ENCODE measurements around the gene KIF26A.
"Not testable (repeated sequence)": the region's sequence is repeated elsewhere in the genome, so short reads cannot be mapped to it uniquely, and the experiment has no call there.

KIF26A gene

DNA sequence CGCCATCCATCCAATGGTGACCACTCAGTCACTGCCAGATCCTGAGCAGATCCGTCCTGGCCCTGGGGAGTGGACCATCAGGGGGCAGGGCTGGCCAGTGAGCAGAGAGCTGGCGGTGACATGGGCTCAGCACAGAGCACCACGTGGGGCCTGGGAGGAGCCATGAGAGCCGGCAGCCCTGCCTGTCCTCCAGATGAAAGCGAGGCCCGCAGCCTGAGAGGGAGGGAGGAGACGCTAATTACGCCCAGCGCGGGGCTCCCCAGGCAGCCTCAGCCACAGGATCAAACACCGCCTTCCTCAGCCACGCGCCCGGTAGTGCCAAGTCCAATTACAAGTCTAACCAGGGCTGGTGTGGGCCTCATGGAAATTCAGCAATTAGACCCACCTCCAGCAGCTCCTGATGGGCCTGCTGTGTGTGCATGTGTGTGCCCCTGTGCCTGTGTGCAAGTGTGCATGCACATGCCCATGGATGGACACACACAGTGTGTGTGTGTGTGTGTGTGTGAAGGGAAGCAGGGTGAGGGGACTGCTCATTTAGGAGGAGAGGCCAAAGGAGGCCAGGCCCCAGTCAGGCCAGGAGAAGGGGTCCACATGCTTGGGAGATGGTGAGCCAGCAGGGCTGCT is 68.0 kb downstream of the KIF26A start:
- H3K27ac Mint-ChIP-seq, result no peak overlapping the region
- no peak overlapping the region for H3K4me3 Mint-ChIP-seq
- peaks cover 4% of the 10 kb centered on the region for H3K27me3 Mint-ChIP-seq
- H3K9me3 Mint-ChIP-seq, result no peaks in the 10 kb centered on the region
- DNase-seq (no peak), ATAC-seq (no peak)
- H3K4me1 Mint-ChIP-seq, result no peaks in the 10 kb centered on the region
- no peaks in the 10 kb centered on the region for H3K36me3 Mint-ChIP-seq (ENCODE audit: low read depth)

DNA sequence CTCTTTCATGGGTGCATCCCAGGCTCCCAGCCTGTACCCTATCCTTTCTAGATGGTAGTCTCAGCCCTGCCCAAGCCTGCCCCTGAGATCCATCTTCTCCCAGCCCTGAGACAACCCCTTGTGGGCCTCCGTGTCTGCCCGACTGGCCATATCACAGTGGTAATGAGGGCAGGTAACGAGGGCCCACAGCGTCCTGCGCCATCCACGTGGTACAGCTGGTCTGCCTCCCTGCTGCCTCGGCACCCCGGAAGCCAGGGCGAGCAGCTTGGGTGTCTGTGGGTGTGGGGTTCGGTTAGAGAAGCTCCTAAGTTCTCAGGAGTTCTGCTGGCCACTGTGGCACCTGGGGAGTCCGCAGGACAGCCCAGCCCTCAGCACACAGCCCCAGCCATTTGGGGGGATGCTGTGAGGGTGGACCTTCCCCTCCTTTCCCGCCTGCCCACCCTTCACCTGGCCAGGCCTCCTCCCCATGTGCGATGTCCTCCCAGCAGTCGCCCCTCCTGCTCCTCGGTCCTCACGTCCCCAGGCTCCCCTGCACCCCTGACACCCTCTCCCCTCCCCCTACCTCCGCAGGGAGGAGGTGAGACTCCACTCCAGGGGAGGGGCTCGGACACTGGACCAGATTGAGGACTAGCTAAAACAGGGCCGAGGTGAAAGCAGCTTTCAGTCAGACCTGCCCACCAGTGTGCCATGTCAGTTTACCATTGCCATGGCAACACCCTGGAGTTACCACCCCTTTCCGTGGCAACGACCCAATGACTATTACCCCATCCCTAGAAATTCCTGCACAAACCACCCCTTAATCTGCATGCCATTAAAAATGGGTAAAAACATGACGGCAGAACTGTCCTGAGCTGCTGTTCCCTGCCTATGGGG is 69.0 kb downstream of the KIF26A start:
- no peaks in the 10 kb centered on the region for H3K36me3 Mint-ChIP-seq (ENCODE audit: low read depth)
- H3K4me1 Mint-ChIP-seq, result no peaks in the 10 kb centered on the region
- no peaks in the 10 kb centered on the region for H3K9me3 Mint-ChIP-seq
- ATAC-seq (no peak), DNase-seq (no peak)
- no peak overlapping the region for H3K4me3 Mint-ChIP-seq
- H3K27me3 Mint-ChIP-seq, result peaks cover 4% of the 10 kb centered on the region
- H3K27ac Mint-ChIP-seq, result no peak overlapping the region

DNA sequence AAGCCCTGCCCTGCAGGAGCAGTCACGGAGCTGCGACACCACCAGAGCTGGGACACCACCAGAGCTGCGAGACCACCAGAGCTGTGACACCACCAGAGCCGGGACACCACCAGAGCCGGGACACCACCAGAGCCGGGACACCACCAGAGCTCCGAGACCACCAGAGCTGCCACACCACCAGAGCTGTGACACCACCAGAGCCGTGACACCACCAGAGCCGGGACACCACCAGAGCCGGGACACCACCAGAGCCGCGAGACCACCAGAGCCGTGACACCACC is 69.6 kb downstream of the KIF26A start:
- not testable (repeated sequence) for H3K27me3 Mint-ChIP-seq; H3K36me3 Mint-ChIP-seq (ENCODE audit: low read depth); DNase-seq; H3K4me1 Mint-ChIP-seq; H3K9me3 Mint-ChIP-seq; H3K4me3 Mint-ChIP-seq; ATAC-seq; H3K27ac Mint-ChIP-seq

DNA sequence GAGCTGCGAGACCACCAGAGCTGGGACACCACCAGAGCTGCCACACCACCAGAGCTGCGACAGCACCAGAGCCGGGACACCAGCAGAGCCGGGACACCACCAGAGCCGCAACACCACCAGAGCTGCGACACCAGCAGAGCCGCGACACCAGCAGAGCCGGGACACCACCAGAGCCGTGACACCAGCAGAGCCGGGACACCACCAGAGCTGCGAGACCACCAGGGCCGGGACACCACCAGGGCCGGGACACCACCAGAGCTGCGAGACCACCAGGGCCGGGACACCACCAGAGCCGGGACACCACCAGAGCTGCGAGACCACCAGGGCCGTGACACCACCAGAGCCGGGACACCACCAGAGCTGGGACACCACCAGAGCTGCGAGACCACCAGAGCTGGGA is 69.9 kb downstream of the KIF26A start:
- DNase-seq; H3K9me3 Mint-ChIP-seq; H3K4me3 Mint-ChIP-seq; ATAC-seq; H3K36me3 Mint-ChIP-seq (ENCODE audit: low read depth); H3K27ac Mint-ChIP-seq; H3K27me3 Mint-ChIP-seq; H3K4me1 Mint-ChIP-seq: not testable (repeated sequence)

DNA sequence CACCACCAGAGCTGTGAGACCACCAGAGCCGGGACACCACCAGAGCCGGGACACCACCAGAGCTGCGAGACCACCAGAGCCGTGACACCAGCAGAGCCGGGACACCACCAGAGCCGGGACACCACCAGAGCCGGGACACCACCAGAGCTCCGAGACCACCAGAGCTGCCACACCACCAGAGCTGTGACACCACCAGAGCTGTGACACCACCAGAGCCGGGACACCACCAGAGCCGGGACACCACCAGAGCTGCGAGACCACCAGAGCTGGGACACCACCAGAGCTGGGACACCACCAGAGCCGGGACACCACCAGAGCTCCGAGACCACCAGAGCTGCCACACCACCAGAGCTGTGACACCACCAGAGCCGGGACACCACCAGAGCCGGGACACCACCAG is 70.7 kb downstream of the KIF26A start:
- not testable (repeated sequence) for H3K4me3 Mint-ChIP-seq; H3K4me1 Mint-ChIP-seq; ATAC-seq; H3K36me3 Mint-ChIP-seq (ENCODE audit: low read depth); H3K9me3 Mint-ChIP-seq; H3K27me3 Mint-ChIP-seq; H3K27ac Mint-ChIP-seq; DNase-seq

DNA sequence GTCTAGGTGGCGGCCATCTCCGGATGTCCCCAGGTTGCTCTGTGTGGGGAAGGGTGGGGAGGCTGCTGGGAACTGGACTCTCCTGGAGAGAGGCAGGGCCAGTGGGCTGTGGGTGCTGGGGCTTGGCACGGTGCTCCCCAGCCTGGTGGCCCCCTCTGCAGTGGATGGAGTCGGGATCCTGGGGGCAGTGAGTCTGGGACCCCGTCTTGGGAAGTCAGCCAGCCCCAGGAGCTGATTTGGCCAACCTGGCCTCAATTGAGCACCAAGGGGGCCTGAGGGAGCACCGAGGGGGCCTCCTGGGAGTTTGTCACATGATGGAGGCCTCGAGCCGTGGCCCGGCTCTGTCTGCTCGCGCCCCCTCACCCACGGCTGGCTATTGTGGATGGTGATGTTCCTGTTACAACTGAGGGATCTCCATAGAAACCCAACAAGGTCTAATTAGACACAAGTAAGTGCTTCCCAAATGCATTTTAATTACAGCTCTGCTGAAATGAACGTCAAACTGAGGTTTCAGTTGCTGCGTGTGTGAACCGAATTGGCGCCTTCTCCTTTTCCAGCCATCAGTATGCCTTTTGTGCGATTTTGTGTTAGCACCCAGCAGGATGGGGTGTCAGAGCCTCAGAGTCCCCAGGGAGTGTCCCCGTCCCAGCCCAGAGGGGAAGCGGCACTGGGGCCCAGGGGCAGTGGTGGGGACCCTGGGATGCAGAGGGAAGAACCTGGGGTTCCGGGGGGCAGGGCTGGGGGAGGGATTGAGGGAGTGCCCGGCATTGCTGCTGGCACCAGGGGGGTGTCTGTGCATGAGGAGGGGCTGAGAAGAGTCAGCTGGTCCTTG is 71.8 kb downstream of the KIF26A start:
- no peak for ATAC-seq
- Mint-ChIP-seq H3K27me3 (peaks cover 4% of the 10 kb centered on the region), H3K27ac (no peak overlapping the region), H3K9me3 (no peaks in the 10 kb centered on the region), H3K4me3 (no peak overlapping the region), H3K36me3 (ENCODE audit: low read depth) (no peaks in the 10 kb centered on the region), H3K4me1 (no peaks in the 10 kb centered on the region)
- DNase-seq, result no peak

DNA sequence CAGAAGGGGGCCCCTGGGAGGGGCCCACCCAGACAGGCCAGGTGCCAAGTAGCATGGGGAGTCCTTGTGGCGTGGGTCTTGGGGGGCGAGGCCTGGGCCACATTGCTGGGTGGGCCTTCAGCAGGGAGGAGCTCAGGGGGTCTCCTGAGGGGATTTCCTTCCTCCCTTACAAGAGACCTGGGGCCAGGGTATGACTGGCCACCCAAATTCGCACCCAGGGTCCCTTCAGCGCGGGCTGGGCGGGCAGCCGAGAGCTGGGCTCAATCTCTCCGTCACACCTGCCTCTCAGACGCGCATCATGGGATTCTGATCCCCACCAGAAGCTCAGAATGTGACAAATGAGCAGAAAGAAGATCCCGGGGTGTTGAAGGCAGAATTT is 72.4 kb downstream of the KIF26A start:
- ATAC-seq (no peak), DNase-seq (no peak)
- Mint-ChIP-seq H3K4me3 (no peak overlapping the region), H3K27me3 (peaks cover 4% of the 10 kb centered on the region), H3K36me3 (ENCODE audit: low read depth) (no peaks in the 10 kb centered on the region), H3K9me3 (no peaks in the 10 kb centered on the region), H3K4me1 (no peaks in the 10 kb centered on the region), H3K27ac (no peak overlapping the region)

DNA sequence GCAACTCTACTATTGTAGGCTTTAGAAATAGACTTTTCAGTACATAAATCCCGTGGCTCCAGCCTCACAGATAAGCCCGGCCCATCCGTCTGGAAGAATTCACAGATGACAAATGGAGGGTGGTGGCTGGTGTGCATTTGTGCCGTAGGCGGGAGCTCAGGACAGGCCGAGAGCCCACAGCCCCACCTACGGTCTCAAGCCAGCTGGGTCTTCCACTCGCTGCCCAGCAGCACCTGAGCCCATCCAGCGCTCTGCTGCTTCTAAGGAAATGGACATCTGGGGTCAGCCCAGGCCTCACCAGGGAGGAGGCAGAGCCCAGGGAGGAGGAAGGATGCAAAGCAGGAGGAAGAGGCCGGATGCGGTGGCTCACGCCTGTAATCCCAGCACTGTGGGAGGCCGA is 72.8 kb downstream of the KIF26A start:
- Mint-ChIP-seq H3K4me1 (no peaks in the 10 kb centered on the region), H3K4me3 (no peak overlapping the region), H3K27ac (no peak overlapping the region), H3K9me3 (no peaks in the 10 kb centered on the region), H3K27me3 (peaks cover 4% of the 10 kb centered on the region), H3K36me3 (ENCODE audit: low read depth) (no peaks in the 10 kb centered on the region)
- no peak for DNase-seq
- ATAC-seq, result no peak

DNA sequence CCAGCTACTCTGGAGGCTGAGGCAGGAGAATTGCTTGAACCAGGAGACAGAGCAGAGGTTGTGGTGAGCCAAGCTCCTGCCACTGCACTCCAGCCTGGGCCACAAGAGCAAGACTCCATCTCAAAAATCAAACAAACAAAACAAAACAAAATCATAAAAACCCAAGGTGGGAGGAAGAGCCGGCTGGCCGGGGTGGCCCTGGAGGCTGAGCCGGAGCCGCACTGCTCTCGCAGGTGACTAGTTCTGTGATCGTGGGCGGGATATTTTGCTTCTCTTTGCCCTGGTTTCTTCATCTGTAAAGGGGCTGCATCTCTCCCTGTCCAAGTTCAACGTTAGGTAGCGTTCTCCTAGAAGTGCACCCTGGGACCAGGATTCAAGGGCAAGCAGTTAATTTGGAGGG is 73.4 kb downstream of the KIF26A start:
- Mint-ChIP-seq H3K36me3 (ENCODE audit: low read depth) (no peaks in the 10 kb centered on the region), H3K4me1 (no peaks in the 10 kb centered on the region), H3K4me3 (no peak overlapping the region), H3K27ac (no peak overlapping the region), H3K27me3 (peaks cover 4% of the 10 kb centered on the region), H3K9me3 (no peaks in the 10 kb centered on the region)
- no peak for DNase-seq
- ATAC-seq, result no peak

DNA sequence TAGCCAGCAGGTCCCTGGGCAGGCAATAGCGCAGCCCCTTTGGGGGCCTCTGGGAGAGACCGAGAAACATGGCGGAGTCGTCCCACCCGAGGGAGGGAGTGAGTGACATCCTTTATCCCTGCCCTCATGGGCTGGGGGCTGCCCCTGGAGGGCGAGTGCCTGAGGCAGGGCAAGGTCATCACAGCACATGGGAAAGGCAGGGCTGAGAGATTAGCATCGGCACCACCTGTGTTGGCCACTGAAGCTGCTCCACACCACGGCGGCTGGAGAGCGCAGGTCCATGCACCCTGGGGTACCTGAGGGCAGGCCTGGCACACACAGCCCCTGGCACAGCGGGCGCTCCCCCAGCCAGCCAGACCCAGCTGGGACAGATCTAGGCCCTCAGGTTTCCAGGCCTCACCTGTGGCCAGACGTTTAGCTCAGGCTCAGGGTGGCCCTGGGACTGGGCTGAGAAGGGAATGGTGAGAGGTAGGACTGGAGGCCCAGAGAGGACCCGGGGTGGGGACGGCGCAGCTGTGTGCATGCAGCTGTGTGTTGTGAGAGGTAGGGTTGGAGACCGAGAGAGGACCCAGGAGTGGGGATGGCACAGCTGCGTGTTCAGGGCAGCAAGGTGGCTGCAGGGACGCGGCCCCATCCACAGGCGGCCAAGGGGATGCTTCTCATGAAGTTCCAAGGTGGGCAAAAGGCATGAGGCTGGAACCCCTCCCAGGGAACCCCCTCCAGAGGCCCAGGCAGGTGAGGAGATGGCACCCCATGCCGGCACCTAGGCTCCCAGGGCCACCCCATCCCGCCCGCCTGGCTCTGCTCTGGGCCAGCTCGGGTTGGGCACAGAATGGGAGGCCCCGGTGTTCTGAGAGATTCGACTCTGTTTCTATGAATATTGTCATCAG is 74.1 kb downstream of the KIF26A start:
- no peaks in the 10 kb centered on the region for H3K4me1 Mint-ChIP-seq
- no peaks in the 10 kb centered on the region for H3K9me3 Mint-ChIP-seq
- DNase-seq (no peak), ATAC-seq (no peak)
- no peak overlapping the region for H3K4me3 Mint-ChIP-seq
- H3K36me3 Mint-ChIP-seq (ENCODE audit: low read depth), result no peaks in the 10 kb centered on the region
- no peak overlapping the region for H3K27ac Mint-ChIP-seq
- peaks cover 4% of the 10 kb centered on the region for H3K27me3 Mint-ChIP-seq

DNA sequence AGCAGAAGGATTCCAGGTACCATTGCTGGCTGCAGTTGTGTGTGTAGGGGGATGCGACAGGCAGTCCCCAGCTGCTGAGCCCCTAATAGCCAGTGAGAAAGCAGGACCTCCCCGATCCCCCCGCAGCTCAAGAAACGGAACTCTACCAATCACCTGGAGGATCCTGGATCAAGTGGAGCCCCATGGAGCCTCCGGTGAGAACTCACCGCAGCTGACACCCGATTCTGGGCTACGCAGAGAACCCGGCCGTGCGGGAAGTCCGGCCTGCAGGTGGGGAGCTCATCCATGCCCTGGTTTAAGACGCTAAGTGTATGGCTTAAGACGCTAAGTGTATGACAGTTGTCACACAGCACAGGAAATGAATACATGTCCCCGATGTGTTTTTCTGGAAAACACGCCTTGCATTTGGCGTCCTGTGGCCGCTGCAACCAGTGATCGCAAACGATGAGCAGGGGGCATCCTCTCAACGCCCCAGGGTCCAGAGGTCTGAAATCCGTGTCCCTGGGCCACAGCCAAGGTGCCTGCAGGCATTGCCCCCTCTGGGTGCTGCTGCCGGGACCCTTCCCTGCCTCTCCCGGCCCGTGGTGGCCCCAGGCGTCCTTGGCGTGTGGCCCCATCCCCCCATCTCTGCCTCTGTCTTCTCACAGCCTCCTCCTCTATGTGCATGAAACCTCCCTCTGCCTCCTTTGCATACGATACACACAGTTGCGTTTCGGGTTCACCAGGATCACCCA is 75.1 kb downstream of the KIF26A start:
- no peaks in the 10 kb centered on the region for H3K9me3 Mint-ChIP-seq
- no peak for ATAC-seq
- no peak overlapping the region for H3K4me3 Mint-ChIP-seq
- H3K27me3 Mint-ChIP-seq, result peaks cover 4% of the 10 kb centered on the region
- no peak overlapping the region for H3K27ac Mint-ChIP-seq
- no peaks in the 10 kb centered on the region for H3K4me1 Mint-ChIP-seq
- H3K36me3 Mint-ChIP-seq (ENCODE audit: low read depth), result no peaks in the 10 kb centered on the region
- no peak for DNase-seq

DNA sequence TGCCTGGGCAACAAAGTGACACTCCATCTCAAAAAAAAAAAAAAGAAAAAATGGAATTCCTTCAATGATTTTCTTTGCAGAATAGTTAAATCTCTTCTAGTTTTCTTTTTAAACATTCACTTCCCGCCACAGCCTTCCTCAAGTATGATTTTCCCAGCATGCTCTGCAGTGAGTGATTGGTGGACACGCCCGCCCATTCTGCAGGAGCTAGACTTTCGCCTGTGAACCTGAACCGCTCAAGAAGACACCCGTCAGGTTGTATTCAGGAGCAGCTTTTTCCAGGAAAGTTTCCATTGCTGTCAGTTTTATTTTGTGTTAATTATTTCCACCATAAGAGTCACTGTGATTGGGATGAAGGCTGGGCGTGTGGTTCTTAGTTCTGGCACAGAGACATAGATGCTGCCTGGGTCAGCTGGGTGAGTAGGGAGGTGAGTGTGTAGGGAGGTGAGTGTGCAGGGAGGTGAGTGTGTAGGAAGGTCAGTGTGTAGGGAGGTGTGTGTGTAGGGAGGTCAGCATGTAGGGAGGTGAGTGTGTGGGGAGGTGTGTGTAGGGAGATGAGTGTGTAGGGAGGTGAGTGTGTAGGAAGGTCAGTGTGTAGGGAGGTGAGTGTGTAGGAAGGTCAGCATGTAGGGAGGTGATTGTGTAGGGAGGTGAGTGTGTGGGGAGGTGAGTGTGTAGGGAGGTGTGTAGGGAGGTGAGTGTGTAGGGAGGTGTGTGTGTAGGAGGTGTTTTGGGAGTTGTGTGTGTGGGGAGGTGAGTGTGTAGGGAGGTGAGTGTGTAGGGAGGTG is 76.2 kb downstream of the KIF26A start:
- Mint-ChIP-seq H3K27ac (no peak overlapping the region), H3K27me3 (peaks cover 4% of the 10 kb centered on the region), H3K9me3 (no peaks in the 10 kb centered on the region), H3K4me3 (no peak overlapping the region), H3K4me1 (no peaks in the 10 kb centered on the region), H3K36me3 (ENCODE audit: low read depth) (no peaks in the 10 kb centered on the region)
- ATAC-seq (no peak), DNase-seq (no peak)

DNA sequence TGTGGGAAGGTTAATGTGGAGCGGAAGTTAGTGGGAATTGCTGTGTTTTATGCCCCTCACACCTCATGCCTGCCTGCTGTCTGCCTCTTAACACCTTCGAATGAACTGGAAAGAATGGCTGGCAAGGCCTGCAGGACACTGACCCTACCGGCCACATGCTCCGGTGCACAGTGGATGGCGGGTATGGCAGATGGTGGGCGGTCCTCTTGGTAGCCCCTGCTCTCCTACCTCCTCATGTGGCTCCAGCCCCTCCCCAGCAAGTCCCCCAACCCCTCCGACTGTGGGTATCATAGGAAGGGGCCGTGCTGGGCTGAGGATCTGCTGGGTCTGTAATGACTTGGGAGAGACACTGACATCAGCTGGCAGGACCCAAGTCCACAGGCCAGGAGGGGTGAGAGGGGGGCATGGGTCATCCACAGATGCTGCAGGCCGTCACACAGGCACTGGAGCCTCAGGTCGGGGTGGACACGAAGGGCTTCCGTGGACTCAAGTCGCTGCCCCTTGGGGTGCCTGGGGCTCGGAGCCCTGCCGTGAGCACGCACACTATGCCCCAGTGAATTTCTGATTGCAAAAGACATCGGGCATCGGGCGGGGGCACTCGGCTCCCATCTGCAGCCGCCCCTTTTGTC is 77.4 kb downstream of the KIF26A start:
- Mint-ChIP-seq H3K4me3 (no peak overlapping the region), H3K27me3 (peaks cover 4% of the 10 kb centered on the region), H3K27ac (no peak overlapping the region), H3K9me3 (no peaks in the 10 kb centered on the region), H3K4me1 (no peaks in the 10 kb centered on the region), H3K36me3 (ENCODE audit: low read depth) (no peaks in the 10 kb centered on the region)
- ATAC-seq, result no peak
- no peak for DNase-seq
